IMR-90 (cell line): ENCODE data around the gene HAUS7. TPM values are rescaled to one million over a fixed set of nuclear protein-coding genes. Genes with fewer than 3 reads are reported as not detected.

Experiments used
- ATAC-seq: fragments of 200-7000 bp; cut with Tn5 transposase; 2 replicates; pipeline ENCODE4 v1.9.1; 2020; ENCODE audit warnings: low read depth, mild to moderate bottlenecking, moderate library complexity
- BruUV-seq: library from RNA; stranded (reverse); fragments of 400-500 nt; replicated peaks from 2 replicates; lab custom pipeline; 2021; lab: Mats Ljungman, UMichigan
- CTCF ChIA-PET: fragments of 300-600 bp; formaldehyde crosslinking; extraction: SDS; loops from one replicate; lab custom pipeline; 2021; ENCODE audit warnings: antibody characterized with exemption; lab: Yijun Ruan, JAX
- POLR2A ChIA-PET: fragments of 300-600 bp; sonication (Branson Sonifier 250); formaldehyde crosslinking; loops from one replicate; lab custom pipeline; 2022; ENCODE audit warnings: antibody characterized with exemption; ENCODE audit not compliant: unreplicated experiment; lab: Charles Lee
- DNase-seq: peaks from one replicate; pipeline ENCODE4 v3.0.0; 2013
- H2AFZ ChIP-seq: replicated peaks from 2 replicates; pipeline ENCODE3; 2013; ENCODE audit warnings: low read length, mild to moderate bottlenecking; ENCODE audit not compliant: poor library complexity
- H2AK5ac ChIP-seq: 2 replicates; pipeline ENCODE4 v1.6.1; 2013; ENCODE audit warnings: low read depth, low read length, inconsistent platforms
- H2AK9ac ChIP-seq: replicated peaks from 2 replicates; pipeline ENCODE3; 2013; ENCODE audit warnings: mild to moderate bottlenecking, low read depth, low read length, moderate library complexity; ENCODE audit not compliant: poor library complexity
- H2BK120ac ChIP-seq: 2 replicates; pipeline ENCODE4 v1.6.1; 2013; ENCODE audit warnings: low read depth, low read length, inconsistent platforms
- H2BK15ac ChIP-seq: 3 replicates; pipeline ENCODE4 v1.6.1; 2013; ENCODE audit warnings: low read depth, low read length, inconsistent platforms
- H2BK20ac ChIP-seq: 2 replicates; pipeline ENCODE4 v1.6.1; 2013; ENCODE audit warnings: low read depth, mild to moderate bottlenecking, inconsistent platforms, low read length, moderate library complexity
- H2BK5ac ChIP-seq: 2 replicates; pipeline ENCODE4 v1.6.1; 2013; ENCODE audit warnings: mild to moderate bottlenecking, low read depth, low read length, inconsistent platforms; ENCODE audit not compliant: poor library complexity, severe bottlenecking
- H3K14ac ChIP-seq: replicated peaks from 2 replicates; pipeline ENCODE4 v1.6.1; 2013; ENCODE audit warnings: low read depth, low read length, inconsistent platforms
- H3K18ac ChIP-seq: 2 replicates; pipeline ENCODE4 v1.6.1; 2013; ENCODE audit warnings: low read depth, low read length, control low read depth
- H3K23ac ChIP-seq: 2 replicates; pipeline ENCODE4 v1.6.1; 2013; ENCODE audit warnings: low read depth, low read length, inconsistent platforms
- H3K27ac ChIP-seq: 2 replicates; pipeline ENCODE4 v1.5.1; 2013; ENCODE audit warnings: mild to moderate bottlenecking, control low read depth, low read length; ENCODE audit not compliant: insufficient read depth
- H3K27me3 ChIP-seq: 2 replicates; pipeline ENCODE4 v1.6.1; 2013; ENCODE audit warnings: low read length; ENCODE audit not compliant: control insufficient read depth, insufficient read depth
- H3K36me3 ChIP-seq: 2 replicates; pipeline ENCODE4 v1.6.1; 2013; ENCODE audit warnings: low read length, mixed read lengths; ENCODE audit not compliant: control insufficient read depth, insufficient read depth
- H3K4ac ChIP-seq: 2 replicates; pipeline ENCODE4 v1.6.1; 2013; ENCODE audit warnings: low read depth, low read length, inconsistent platforms
- H3K4me1 ChIP-seq: 2 replicates; pipeline ENCODE4 v1.6.1; 2013; ENCODE audit warnings: low read length, mixed read lengths; ENCODE audit not compliant: control insufficient read depth, insufficient read depth
- H3K4me2 ChIP-seq: 2 replicates; pipeline ENCODE4 v1.6.1; 2013; ENCODE audit warnings: low read depth, mild to moderate bottlenecking, control low read depth, low read length, moderate library complexity
- H3K4me3 ChIP-seq: 2 replicates; pipeline ENCODE4 v1.5.1; 2013; ENCODE audit warnings: low read depth, mild to moderate bottlenecking, control low read depth, low read length, moderate library complexity; ENCODE audit not compliant: insufficient read depth
- H3K56ac ChIP-seq: 2 replicates; pipeline ENCODE4 v1.6.1; 2013; ENCODE audit warnings: low read length, inconsistent platforms; ENCODE audit not compliant: insufficient read depth; ENCODE audit errors: extremely low read depth
- H3K79me1 ChIP-seq, 2 experiments: 2 replicates each; pipeline ENCODE4 v1.6.1; 2013; ENCODE audit warnings: low read length in 2 of 2, inconsistent platforms in 1 of 2, low read depth in 1 of 2
- H3K9ac ChIP-seq: 2 replicates; pipeline ENCODE4 v1.6.1; 2013; ENCODE audit warnings: low read depth, low read length, control low read depth
- H3K9me1 ChIP-seq: 2 replicates; pipeline ENCODE4 v1.6.1; 2013; ENCODE audit warnings: low read length, inconsistent platforms; ENCODE audit not compliant: insufficient read depth
- H3K9me3 ChIP-seq: 2 replicates; pipeline ENCODE4 v1.6.1; 2013; ENCODE audit warnings: low read length; ENCODE audit not compliant: control insufficient read depth, insufficient read depth
- H4K20me1 ChIP-seq: 2 replicates; pipeline ENCODE4 v1.6.1; 2013; ENCODE audit warnings: low read length, inconsistent platforms; ENCODE audit not compliant: insufficient read depth
- H4K5ac ChIP-seq: 2 replicates; pipeline ENCODE4 v1.6.1; 2013; ENCODE audit warnings: mild to moderate bottlenecking, low read depth, low read length, control low read depth
- H4K8ac ChIP-seq, 2 experiments: 2 replicates each; pipeline ENCODE4 v1.6.1; 2013; ENCODE audit warnings: low read depth in 2 of 2, low read length in 2 of 2, control low read depth in 1 of 2, inconsistent platforms in 1 of 2
- H4K91ac ChIP-seq: 2 replicates; pipeline ENCODE4 v1.6.1; 2013; ENCODE audit warnings: low read depth, low read length, inconsistent platforms; ENCODE audit not compliant: insufficient read depth
- BHLHE40 ChIP-seq: fragments of 150-350 bp; IDR thresholded peaks from 2 replicates; pipeline ENCODE4 v1.6.1; 2016; ENCODE audit warnings: mild to moderate bottlenecking, low read depth, low read length
- CEBPB ChIP-seq: IDR thresholded peaks from 2 replicates; pipeline ENCODE4 v1.6.1; 2012; ENCODE audit warnings: low read depth, low read length, improper control_type of control experiment
- CHD1 ChIP-seq: IDR thresholded peaks from 2 replicates; pipeline ENCODE4 v1.6.1; 2012; ENCODE audit warnings: low read depth, low read length, improper control_type of control experiment
- CTCF ChIP-seq: conservative IDR thresholded peaks from 2 replicates; pipeline ENCODE4 v1.5.1; 2012; ENCODE audit warnings: mild to moderate bottlenecking, low read depth, low read length, improper control_type of control experiment
- FOS ChIP-seq: fragments of 150-350 bp; IDR thresholded peaks from 2 replicates; pipeline ENCODE4 v1.6.1; 2016; ENCODE audit warnings: low read depth, low read length
- MAFK ChIP-seq: IDR thresholded peaks from 2 replicates; pipeline ENCODE4 v1.6.1; 2012; ENCODE audit warnings: low read depth, low read length, improper control_type of control experiment
- MAZ ChIP-seq: IDR thresholded peaks from 2 replicates; pipeline ENCODE4 v1.6.1; 2012; ENCODE audit warnings: low read depth, mild to moderate bottlenecking, low read length, improper control_type of control experiment, moderate library complexity, borderline replicate concordance
- MXI1 ChIP-seq: IDR thresholded peaks from 2 replicates; pipeline ENCODE4 v1.6.1; 2012; ENCODE audit warnings: low read depth, mild to moderate bottlenecking, low read length, moderate library complexity, borderline replicate concordance
- NFE2L2 ChIP-seq: fragments of 150-350 bp; IDR thresholded peaks from 2 replicates; pipeline ENCODE4 v1.6.1; 2016; ENCODE audit warnings: low read depth, mild to moderate bottlenecking, low read length
- POLR2A ChIP-seq: IDR thresholded peaks from 2 replicates; pipeline ENCODE4 v1.6.1; 2012; ENCODE audit warnings: mild to moderate bottlenecking, low read depth, low read length
- RAD21 ChIP-seq: IDR thresholded peaks from 2 replicates; pipeline ENCODE4 v1.6.1; 2012; ENCODE audit warnings: low read length, improper control_type of control experiment
- RCOR1 ChIP-seq: IDR thresholded peaks from 2 replicates; pipeline ENCODE4 v1.6.1; 2012; ENCODE audit warnings: mild to moderate bottlenecking, low read length, improper control_type of control experiment; ENCODE audit not compliant: insufficient replicate concordance
- RFX5 ChIP-seq: IDR thresholded peaks from 2 replicates; pipeline ENCODE4 v1.8.0; 2012; ENCODE audit warnings: low read depth, mild to moderate bottlenecking, low read length, moderate library complexity
- SMC3 ChIP-seq: fragments of 150-350 bp; IDR thresholded peaks from 2 replicates; pipeline ENCODE4 v1.6.1; 2016; ENCODE audit warnings: low read depth, mild to moderate bottlenecking, antibody characterized with exemption, low read length, moderate library complexity
- USF2 ChIP-seq: fragments of 150-350 bp; IDR thresholded peaks from 2 replicates; pipeline ENCODE4 v1.6.1; 2017; ENCODE audit warnings: mild to moderate bottlenecking, antibody characterized with exemption, low read length, low read depth
- WGBS, 2 experiments: methylation state at CpG; one replicate each; pipeline versions ENCODE4 v1.1.5 to v1.1.7; 2013; ENCODE audit warnings: missing lambda C conversion rate in 2 of 2; ENCODE audit not compliant: insufficient read length in 1 of 2; ENCODE audit errors: extremely low coverage in 2 of 2; 5-methylcytosine and 5-hydroxymethylcytosine counted together
- dilution Hi-C: fragments of 300-500 bp; cut with HindIII; formaldehyde crosslinking; loops from one replicate; pipeline ENCODE4 v1.14.3; 2018; ENCODE audit warnings: low sequenced_read_pairs; ENCODE audit not compliant: unreplicated experiment
- in situ Hi-C: fragments of 300-500 bp; cut with MboI; formaldehyde crosslinking; loops from 3 replicates; pipeline ENCODE4 v1.14.3; 2019; ENCODE audit warnings: low sequenced_read_pairs, inconsistent platforms, mixed read lengths
- intact Hi-C: fragments of 100-400 bp; cut with micrococcal nuclease; formaldehyde crosslinking; loops from 2 replicates; pipeline ENCODE4 v1.10.0; 2022
- polyA plus RNA-seq, 3 experiments: library from polyadenylated mRNA; depleted of rRNA; stranded (reverse); fragments of >200 nt; gene quantifications; 2 replicates each; pipeline ENCODE4 v1.2.3, GENCODE V29; 2012; ENCODE audit warnings: low replicate concordance in 1 of 3
- total RNA-seq: library from RNA; depleted of rRNA; stranded (reverse); fragments of >200 nt; gene quantifications from 2 replicates; pipeline ENCODE4 v1.2.3, GENCODE V29; 2012
- TF ChIP-seq, protein P1 (sequence below): fragments of 150-350 bp; IDR thresholded peaks from 2 replicates; pipeline ENCODE4 v1.6.1; 2016; ENCODE audit warnings: low read depth, mild to moderate bottlenecking, low read length, moderate library complexity, borderline replicate concordance

Gene HAUS7
- total and polyA plus RNA-seq, 2 of the 4 experiments (the other 2 are of a cell fraction) = 10.8 to 25.9 TPM

GRCh38 chrX:153499341-153499740, 29.0 kb upstream of the HAUS7 start:
- ChIA-PET POLR2A (no interaction called here), CTCF (no interaction called here)
- Histone ChIP-seq H4K91ac (no peak overlapping the region), H3K18ac (no peak overlapping the region), H2BK120ac (no peak overlapping the region), H3K4me3 (no peak overlapping the region), H3K23ac (no peak overlapping the region), H3K4me1 (0 out of 2 replicates have a peak, but pooled peaks cover 3% of the 10 kb centered on the region), H3K14ac (no peak overlapping the region), H3K9ac (no peak overlapping the region), H2AK9ac (no peak overlapping the region), H2BK15ac (no peak overlapping the region), H3K4ac (no peak overlapping the region), H3K79me1 (peaks cover 6 to 17% of the 10 kb centered on the region in 2 experiments), H3K4me2 (no peak overlapping the region), H2AFZ (no peak overlapping the region), H4K8ac (no peak overlapping the region), H3K27ac (no peak overlapping the region), H4K20me1 (peaks cover 6% of the 10 kb centered on the region), H2BK5ac (no peak overlapping the region), H4K5ac (no peak overlapping the region), H2BK20ac (no peak overlapping the region), H3K27me3 (no peaks in the 10 kb centered on the region), H3K36me3 (no peaks in the 10 kb centered on the region; the same call in 1 of the 2 replicates), H3K9me1 (no peaks in the 10 kb centered on the region), H2AK5ac (no peak overlapping the region), H3K56ac (no peak overlapping the region), H3K9me3 (no peaks in the 10 kb centered on the region; the same call in 1 of the 2 replicates)
- dilution Hi-C loops (no loop called here), intact Hi-C loops (loop anchor here (5.0 kb wide), 1 partner anchor 542 kb away; no protein-coding TSS in a partner anchor), in situ Hi-C loops (no loop called here)
- no peak for ATAC-seq
- TF ChIP-seq RAD21 (no peak), POLR2A (no peak), FOS (no peak), NFE2L2 (no peak), MXI1 (no peak), MAZ (no peak), USF2 (no peak), SMC3 (no peak), BHLHE40 (no peak), RFX5 (no peak), CEBPB (no peak), CHD1 (no peak), RCOR1 (no peak), CTCF (no peak), MAFK (no peak)
- TF ChIP-seq, protein P1, sequence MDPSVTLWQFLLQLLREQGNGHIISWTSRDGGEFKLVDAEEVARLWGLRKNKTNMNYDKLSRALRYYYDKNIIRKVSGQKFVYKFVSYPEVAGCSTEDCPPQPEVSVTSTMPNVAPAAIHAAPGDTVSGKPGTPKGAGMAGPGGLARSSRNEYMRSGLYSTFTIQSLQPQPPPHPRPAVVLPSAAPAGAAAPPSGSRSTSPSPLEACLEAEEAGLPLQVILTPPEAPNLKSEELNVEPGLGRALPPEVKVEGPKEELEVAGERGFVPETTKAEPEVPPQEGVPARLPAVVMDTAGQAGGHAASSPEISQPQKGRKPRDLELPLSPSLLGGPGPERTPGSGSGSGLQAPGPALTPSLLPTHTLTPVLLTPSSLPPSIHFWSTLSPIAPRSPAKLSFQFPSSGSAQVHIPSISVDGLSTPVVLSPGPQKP = no peak
- 86% methylated on average over 5 of the region's 15 CpGs; no CpG with 5 or more reads in 1 of the 2 experiments for WGBS, 2 experiments
- no TSS peak for BruUV-seq
- DNase-seq = no peak
